Activated CD8-positive, alpha-beta T cell treated with anti-CD3 and anti-CD28 coated beads for 36 hours (primary cell): ENCODE data around the gene KLHL22. TPM values are rescaled to one million over a fixed set of nuclear protein-coding genes. Genes with fewer than 3 reads are reported as not detected.
"Not testable (repeated sequence)": the region's sequence is repeated elsewhere in the genome, so short reads cannot be mapped to it uniquely, and the experiment has no call there.

Experiments
- ATAC-seq: fragments of 200-7000 bp; cut with Tn5 transposase; one replicate; pipeline ENCODE4 v1.10.0; 2021; ENCODE audit warnings: mild to moderate bottlenecking, moderate library complexity
- CTCF ChIA-PET: fragments of 350-600 bp; sonication (Branson Sonifier 250); formaldehyde crosslinking; loops from one replicate; lab custom pipeline; 2021; ENCODE audit warnings: antibody characterized with exemption; lab: Charles Lee
- POLR2A ChIA-PET: fragments of 350-600 bp; sonication (Branson Sonifier 250); formaldehyde crosslinking; loops from one replicate; lab custom pipeline; 2021; ENCODE audit warnings: antibody characterized with exemption; lab: Charles Lee
- DNase-seq: peaks from one replicate; pipeline ENCODE4 v3.0.0-alpha.2; 2020
- H3K27ac Mint-ChIP-seq: one replicate; pipeline ENCODE4 v1.8.0; 2021; ENCODE audit warnings: mild to moderate bottlenecking, mixed read lengths
- H3K27me3 Mint-ChIP-seq: one replicate; pipeline ENCODE4 v1.8.0; 2021; ENCODE audit warnings: mixed read lengths
- H3K36me3 Mint-ChIP-seq: one replicate; pipeline ENCODE4 v1.8.0; 2021; ENCODE audit warnings: low read depth, mixed read lengths
- H3K4me1 Mint-ChIP-seq: one replicate; pipeline ENCODE4 v1.8.0; 2021; ENCODE audit warnings: low read depth, mixed read lengths
- H3K4me3 Mint-ChIP-seq: one replicate; pipeline ENCODE4 v1.8.0; 2021; ENCODE audit warnings: mild to moderate bottlenecking, moderate library complexity, mixed read lengths
- H3K9me3 Mint-ChIP-seq: one replicate; pipeline ENCODE4 v1.8.0; 2021; ENCODE audit warnings: mixed read lengths
- CTCF ChIP-seq: fragments of 200-600 bp; IDR thresholded peaks from one replicate; pipeline ENCODE4 v1.8.0; 2022; ENCODE audit warnings: antibody characterized with exemption, mild to moderate bottlenecking
- intact Hi-C: fragments of 100-400 bp; cut with micrococcal nuclease; formaldehyde crosslinking; loops from one replicate; pipeline ENCODE4 v1.10.0; 2022
- total RNA-seq, 2 experiments: library from RNA; stranded (reverse); gene quantifications; one replicate each; pipeline ENCODE4 v1.2.3, GENCODE V29; 2021

Gene KLHL22
- total RNA-seq, 2 experiments from 2014 or later, result 16.3 to 17.9 TPM

GRCh38 chr22:20506543-20507252 lies 11.1 kb upstream of the KLHL22 start:
- DNase-seq, result no peak
- intact Hi-C loops, result loop anchor here (5.0 kb wide), 1 partner anchor 46 kb away; no protein-coding TSS in a partner anchor
- POLR2A ChIA-PET, result interaction anchor here (0.8 to 5.2 kb wide), 10 partner anchors 12 to 63 kb away, joined by 3 to 86 read pairs (median 7); partner anchors contain the start of gene KLHL22
- H3K27me3 Mint-ChIP-seq, result no peaks in the 10 kb centered on the region
- H3K4me1 Mint-ChIP-seq, result peaks cover 41% of the 10 kb centered on the region
- H3K4me3 Mint-ChIP-seq, result peak overlapping the region; percentile 99
- no peak for ATAC-seq
- no peaks in the 10 kb centered on the region for H3K9me3 Mint-ChIP-seq
- peak overlapping the region; percentile 100 for H3K27ac Mint-ChIP-seq
- peaks cover 26% of the 10 kb centered on the region for H3K36me3 Mint-ChIP-seq
- CTCF ChIA-PET, result interaction anchor here (1.7 to 4.3 kb wide), 2 partner anchors 45 to 88 kb away, joined by 3 to 25 read pairs; no protein-coding TSS in a partner anchor
- TF ChIP-seq CTCF, result no peak

GRCh38 chr22:20504293-20504922 lies 8.8 kb upstream of the KLHL22 start:
- H3K9me3 Mint-ChIP-seq, ATAC-seq, DNase-seq, H3K4me3 Mint-ChIP-seq, H3K27ac Mint-ChIP-seq, intact Hi-C loops, CTCF ChIA-PET, H3K27me3 Mint-ChIP-seq: not testable (repeated sequence)
- POLR2A ChIA-PET, result interaction anchor here (0.6 kb wide), 1 partner anchor 52 kb away, joined by 3 read pairs; no protein-coding TSS in a partner anchor
- Mint-ChIP-seq H3K4me1 (peaks cover 19% of the 10 kb centered on the region), H3K36me3 (peaks cover 15% of the 10 kb centered on the region)

GRCh38 chr22:20503816-20504215 lies 8.2 kb upstream of the KLHL22 start:
- ChIA-PET POLR2A (interaction anchor here (0.6 kb wide), 1 partner anchor 52 kb away, joined by 3 read pairs; no protein-coding TSS in a partner anchor), CTCF (no interaction called here)
- Mint-ChIP-seq H3K36me3 (peaks cover 10% of the 10 kb centered on the region), H3K4me3 (no peak overlapping the region), H3K9me3 (no peaks in the 10 kb centered on the region), H3K4me1 (peaks cover 13% of the 10 kb centered on the region), H3K27ac (no peak overlapping the region), H3K27me3 (no peaks in the 10 kb centered on the region)
- intact Hi-C loops, result no loop called here
- DNase-seq, result no peak
- ATAC-seq, result no peak
- TF ChIP-seq CTCF, result no peak

- intact Hi-C loops, result loop anchor here (10.0 kb wide), 1 partner anchor 65 kb away; the partner anchor contains the start of gene SCARF2
- CTCF ChIA-PET, result no interaction called here
- Mint-ChIP-seq H3K9me3 (no peaks in the 10 kb centered on the region), H3K4me1 (peaks cover 3% of the 10 kb centered on the region), H3K36me3 (no peaks in the 10 kb centered on the region), H3K4me3 (no peak overlapping the region), H3K27me3 (no peaks in the 10 kb centered on the region), H3K27ac (no peak overlapping the region)
- DNase-seq, result no peak
- POLR2A ChIA-PET, result no interaction called here
- no peak for TF ChIP-seq CTCF
- no peak for ATAC-seq
Observed at GRCh38 chr22:20499769-20500168, 4.2 kb upstream of the KLHL22 start.

GRCh38 chr22:20498913-20499312 lies 3.3 kb upstream of the KLHL22 start:
- no peak for TF ChIP-seq CTCF
- Mint-ChIP-seq H3K36me3 (no peaks in the 10 kb centered on the region), H3K9me3 (no peaks in the 10 kb centered on the region), H3K4me1 (peaks cover 11% of the 10 kb centered on the region), H3K27me3 (no peaks in the 10 kb centered on the region), H3K4me3 (no peak overlapping the region), H3K27ac (no peak overlapping the region)
- ATAC-seq (no peak), DNase-seq (no peak)
- intact Hi-C loops, result loop anchor here (10.0 kb wide), 1 partner anchor 64 kb away; the partner anchor contains the start of gene SCARF2
- ChIA-PET POLR2A (no interaction called here), CTCF (interaction anchor here (1.4 kb wide), 1 partner anchor 80 kb away, joined by 4 read pairs; no protein-coding TSS in a partner anchor)
